Stimulated activated CD4-positive, alpha-beta T cell treated with anti-CD3 and anti-CD28 coated beads, Interleukin-4, amount 100 ng/mL, for 48 hours (primary cell): Measurements from ENCODE around the gene GREB1L.
A peak's percentile ranks its signal among the peaks of the same experiment; 100 is the strongest.

Source experiments
- DNase-seq, 2 donors: peaks; one replicate each; pipeline ENCODE4 v3.0.0-alpha.2; 2020; ENCODE audit warnings: low read depth in 2 of 2

GREB1L gene

GRCh38 chr18:21484851-21485636, 243.0 kb downstream of the GREB1L start:
- no peak for DNase-seq

GRCh38 chr18:21486905-21487437, 244.9 kb downstream of the GREB1L start:
- no peak for DNase-seq

GRCh38 chr18:21489119-21489750, 247.2 kb downstream of the GREB1L start:
- peak in 1 of 2 donors; percentile 16 for DNase-seq

GRCh38 chr18:21489919-21490495, 248.0 kb downstream of the GREB1L start:
- no peak for DNase-seq

GRCh38 chr18:21490748-21491147, 248.7 kb downstream of the GREB1L start:
- no peak for DNase-seq

GRCh38 chr18:21496277-21496835, 254.3 kb downstream of the GREB1L start:
- no peak for DNase-seq

- DNase-seq, result no peak
These were observed 258.0 kb downstream of the GREB1L start for GRCh38 chr18:21499997-21500396.

GRCh38 chr18:21502661-21503060, 260.6 kb downstream of the GREB1L start:
- DNase-seq, result no peak

- no peak for DNase-seq
These were observed 266.1 kb downstream of the GREB1L start for GRCh38 chr18:21507913-21508701.

- DNase-seq, result no peak
These were observed 267.0 kb downstream of the GREB1L start for GRCh38 chr18:21509062-21509461.

GRCh38 chr18:21513292-21513691, 271.3 kb downstream of the GREB1L start:
- no peak for DNase-seq

- no peak for DNase-seq
These were observed 271.7 kb downstream of the GREB1L start for GRCh38 chr18:21513741-21514140.

- no peak for DNase-seq
These were observed 280.5 kb downstream of the GREB1L start for GRCh38 chr18:21522530-21522929.

GRCh38 chr18:21525916-21526315, 283.9 kb downstream of the GREB1L start:
- no peak for DNase-seq

GRCh38 chr18:21526463-21526862, 284.4 kb downstream of the GREB1L start:
- DNase-seq, result no peak

- DNase-seq, result no peak
These were observed 292.3 kb downstream of the GREB1L start for GRCh38 chr18:21534327-21534726.

GRCh38 chr18:21538230-21538629, 296.2 kb downstream of the GREB1L start:
- DNase-seq, result no peak

- DNase-seq, result no peak
These were observed 304.4 kb downstream of the GREB1L start for GRCh38 chr18:21546423-21546822.

- DNase-seq, result no peak
These were observed 306.6 kb downstream of the GREB1L start for GRCh38 chr18:21548647-21549046.

GRCh38 chr18:21550510-21550970, 308.5 kb downstream of the GREB1L start:
- no peak for DNase-seq

- DNase-seq, result no peak
These were observed 315.7 kb downstream of the GREB1L start for GRCh38 chr18:21557607-21558253.
